Measurements from ENCODE around the gene VSTM4. TPM values are rescaled to one million over a fixed set of nuclear protein-coding genes. Genes with fewer than 3 reads are reported as not detected.

Gene VSTM4
- total and polyA plus RNA-seq, 2 of the 4 experiments (the other 2 are of a cell fraction): 2.4 to 2.9 TPM

DNA sequence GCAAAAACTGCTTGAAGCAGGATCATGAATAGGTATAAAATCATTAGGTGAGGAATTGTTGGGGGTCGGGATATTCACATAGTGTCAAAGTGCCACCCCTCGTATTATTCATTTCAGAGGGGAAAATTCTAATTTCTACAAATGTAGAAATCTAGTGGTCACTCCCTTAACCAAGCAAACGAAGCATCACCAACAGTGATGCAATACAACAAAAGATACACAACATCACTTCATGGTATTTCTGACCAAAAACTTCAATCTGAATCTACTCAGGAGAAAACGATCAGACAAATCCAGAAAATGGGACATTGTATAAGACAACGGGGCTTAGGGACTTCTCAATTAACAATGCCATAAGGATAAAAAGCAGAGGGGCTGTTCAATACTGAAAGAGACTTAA is 44.8 kb upstream of the VSTM4 start:
- no peaks in the 10 kb centered on the region for H3K79me1 ChIP-seq (ENCODE audit: low read depth in 1 of 2, low read length in 2 of 2)
- ChIA-PET POLR2A (ENCODE audit: unreplicated experiment) (no interaction called here), CTCF (no interaction called here)
- H2BK20ac ChIP-seq (ENCODE audit: low read depth, low read length): no peak overlapping the region
- H3K27me3 ChIP-seq (ENCODE audit: control insufficient read depth, insufficient read depth, low read length): no peaks in the 10 kb centered on the region
- H3K4ac ChIP-seq (ENCODE audit: low read depth, low read length): no peak overlapping the region
- H3K27ac ChIP-seq (ENCODE audit: insufficient read depth, low read length): no peak overlapping the region
- peaks cover 17% of the 10 kb centered on the region for H3K9me1 ChIP-seq (ENCODE audit: insufficient read depth, low read length)
- ATAC-seq (ENCODE audit: low read depth) (no peak), DNase-seq (no peak)
- no peak overlapping the region for H2AFZ ChIP-seq (replicated peaks; ENCODE audit: low read length, poor library complexity)
- no peak overlapping the region for H3K56ac ChIP-seq (ENCODE audit: extremely low read depth, insufficient read depth, low read length)
- no peak overlapping the region for H3K4me2 ChIP-seq (ENCODE audit: low read depth, low read length)
- no peak overlapping the region for H4K8ac ChIP-seq (ENCODE audit: low read depth in 2 of 2, low read length in 2 of 2)
- intact Hi-C loops (cut with micrococcal nuclease) (loop anchor here (5.0 to 10.0 kb wide), 2 partner anchors 355 to 503 kb away; no protein-coding TSS in a partner anchor), dilution Hi-C loops (cut with HindIII; ENCODE audit: low sequenced_read_pairs, unreplicated experiment) (no loop called here), in situ Hi-C loops (cut with MboI; ENCODE audit: low sequenced_read_pairs) (no loop called here)
- no peak overlapping the region for H3K4me3 ChIP-seq (ENCODE audit: insufficient read depth, low read depth, low read length)
- no peak overlapping the region for H3K14ac ChIP-seq (replicated peaks; ENCODE audit: low read depth, low read length)
- H3K23ac ChIP-seq (ENCODE audit: low read depth, low read length): no peak overlapping the region
- no peak overlapping the region for H2BK5ac ChIP-seq (ENCODE audit: low read depth, low read length, poor library complexity, severe bottlenecking)
- TF ChIP-seq CEBPB (IDR thresholded peaks at IDR 0.05; ENCODE audit: low read depth, low read length) (peak; percentile 73), POLR2A (IDR thresholded peaks at IDR 0.05; ENCODE audit: low read depth, low read length) (no peak)
- no peaks in the 10 kb centered on the region for H3K36me3 ChIP-seq (ENCODE audit: control insufficient read depth, insufficient read depth, low read length)
- no peak overlapping the region for H4K5ac ChIP-seq (ENCODE audit: low read depth, low read length)
- H3K18ac ChIP-seq (ENCODE audit: low read depth, low read length): no peak overlapping the region
- no TSS peak for BruUV-seq (replicated peaks)
- no peak overlapping the region for H3K9ac ChIP-seq (ENCODE audit: low read depth, low read length)
- H3K9me3 ChIP-seq (ENCODE audit: control insufficient read depth, insufficient read depth, low read length): no peaks in the 10 kb centered on the region
- H2BK15ac ChIP-seq (ENCODE audit: low read depth, low read length): no peak overlapping the region
- no peak overlapping the region for H2AK9ac ChIP-seq (replicated peaks; ENCODE audit: low read depth, low read length, poor library complexity)
- H3K4me1 ChIP-seq (ENCODE audit: control insufficient read depth, insufficient read depth, low read length): peaks cover 13% of the 10 kb centered on the region
- no CpG with 5 or more reads among the region's 5 CpGs for WGBS, 2 experiments (ENCODE audit: extremely low coverage in 2 of 2, insufficient read length in 1 of 2)
- no peak overlapping the region for H2AK5ac ChIP-seq (ENCODE audit: low read depth, low read length)
- H4K20me1 ChIP-seq (ENCODE audit: insufficient read depth, low read length): no peaks in the 10 kb centered on the region
- H2BK120ac ChIP-seq (ENCODE audit: low read depth, low read length): no peak overlapping the region
- H4K91ac ChIP-seq (ENCODE audit: insufficient read depth, low read depth, low read length): no peak overlapping the region
